Measurements from ENCODE around the gene AGT.

The AGT gene

GRCh38 chr1:230713915-230714764 is at the start of gene AGT:
TSS of gene AGT (minus strand) at chr1:230714122. CDS start at chr1:230710823, 3,299 bp downstream.
- no peak for DNase-seq (ENCODE audit: low read depth in 2 of 2)

- no peak for DNase-seq (ENCODE audit: low read depth in 2 of 2)
These were observed 47.7 kb upstream of the AGT start for GRCh38 chr1:230761443-230762167.

- no peak for DNase-seq (ENCODE audit: low read depth in 2 of 2)
These were observed 46.5 kb upstream of the AGT start for GRCh38 chr1:230760360-230760827.

GRCh38 chr1:230759369-230760065 is 45.6 kb upstream of the AGT start:
- no peak for DNase-seq (ENCODE audit: low read depth in 2 of 2)

GRCh38 chr1:230758709-230759368 is 44.9 kb upstream of the AGT start:
- DNase-seq (ENCODE audit: low read depth in 2 of 2): no peak

GRCh38 chr1:230757856-230758708 is 44.2 kb upstream of the AGT start:
- no peak for DNase-seq (ENCODE audit: low read depth in 2 of 2)

- no peak for DNase-seq (ENCODE audit: low read depth in 2 of 2)
These were observed 40.9 kb upstream of the AGT start for GRCh38 chr1:230754796-230755195.

- peak in 1 of 2 donors; percentile 10 for DNase-seq (ENCODE audit: low read depth in 2 of 2)
These were observed 39.8 kb upstream of the AGT start for GRCh38 chr1:230753586-230754251.

GRCh38 chr1:230753191-230753585 is 39.3 kb upstream of the AGT start:
- no peak for DNase-seq (ENCODE audit: low read depth in 2 of 2)

- DNase-seq (ENCODE audit: low read depth in 2 of 2): no peak
These were observed 38.5 kb upstream of the AGT start for GRCh38 chr1:230752407-230752806.

- no peak for DNase-seq (ENCODE audit: low read depth in 2 of 2)
These were observed 37.2 kb upstream of the AGT start for GRCh38 chr1:230750986-230751625.

- no peak for DNase-seq (ENCODE audit: low read depth in 2 of 2)
These were observed 36.7 kb upstream of the AGT start for GRCh38 chr1:230750576-230750975.

- no peak for DNase-seq (ENCODE audit: low read depth in 2 of 2)
These were observed 35.7 kb upstream of the AGT start for GRCh38 chr1:230749635-230750034.

- no peak for DNase-seq (ENCODE audit: low read depth in 2 of 2)
These were observed 35.2 kb upstream of the AGT start for GRCh38 chr1:230749150-230749549.

- no peak for DNase-seq (ENCODE audit: low read depth in 2 of 2)
These were observed 34.2 kb upstream of the AGT start for GRCh38 chr1:230747890-230748800.

- DNase-seq (ENCODE audit: low read depth in 2 of 2): no peak
These were observed 33.3 kb upstream of the AGT start, which contains the start of gene CAPN9 for GRCh38 chr1:230747127-230747730. TSS of gene CAPN9 (plus strand) at chr1:230747388. CDS start at chr1:230747497, 109 bp downstream.

- DNase-seq (ENCODE audit: low read depth in 2 of 2): no peak
These were observed 32.7 kb upstream of the AGT start for GRCh38 chr1:230746617-230747016.

GRCh38 chr1:230745071-230745470 is 31.1 kb upstream of the AGT start:
- DNase-seq (ENCODE audit: low read depth in 2 of 2): no peak
